Neural progenitor cell (in vitro differentiated cells): Measurements from ENCODE around the gene HIPK2. TPM values are rescaled to one million over a fixed set of nuclear protein-coding genes. Genes with fewer than 3 reads are reported as not detected.

Experiments used
- DNase-seq: peaks from one replicate; pipeline ENCODE4 v3.0.0-alpha.2; 2016; ENCODE audit warnings: low spot score
- H2AFZ ChIP-seq: fragments of 200-600 bp; sonication (generic); replicated peaks from 2 replicates; pipeline ENCODE4 v1.6.1; 2016; ENCODE audit warnings: antibody characterized with exemption
- H3F3A ChIP-seq: fragments of 200-600 bp; sonication (generic); 2 replicates; pipeline ENCODE4 v1.6.1; 2016; ENCODE audit warnings: antibody characterized with exemption, low read depth
- H3K27ac ChIP-seq: fragments of 200-600 bp; sonication (generic); 2 replicates; pipeline ENCODE4 v1.5.1; 2016; ENCODE audit warnings: mild to moderate bottlenecking
- H3K27me3 ChIP-seq: fragments of 200-600 bp; sonication (generic); 2 replicates; pipeline ENCODE4 v1.6.1; 2016; ENCODE audit warnings: mild to moderate bottlenecking, moderate library complexity
- H3K36me3 ChIP-seq: fragments of 200-600 bp; sonication (generic); 2 replicates; pipeline ENCODE4 v1.5.1; 2016
- H3K4me1 ChIP-seq: fragments of 200-600 bp; sonication (generic); 2 replicates; pipeline ENCODE4 v1.6.1; 2016; ENCODE audit warnings: mixed run types
- H3K4me2 ChIP-seq: fragments of 200-600 bp; sonication (generic); 2 replicates; pipeline ENCODE4 v1.6.1; 2016
- H3K4me3 ChIP-seq: fragments of 200-600 bp; sonication (generic); 2 replicates; pipeline ENCODE4 v1.5.1; 2016
- H3K79me2 ChIP-seq: fragments of 200-600 bp; sonication (generic); 2 replicates; pipeline ENCODE4 v1.6.1; 2016; ENCODE audit warnings: low read depth
- H3K9ac ChIP-seq: fragments of 200-600 bp; sonication (generic); 2 replicates; pipeline ENCODE4 v1.6.1; 2016
- H3K9me3 ChIP-seq: fragments of 200-600 bp; sonication (generic); 2 replicates; pipeline ENCODE4 v1.5.1; 2016; ENCODE audit warnings: low read depth
- H4K20me1 ChIP-seq: fragments of 200-600 bp; sonication (generic); 2 replicates; pipeline ENCODE4 v1.6.1; 2016; ENCODE audit warnings: low read depth
- H3K27ac Mint-ChIP-seq: 3 replicates; pipeline ENCODE4 v1.8.0; 2021; ENCODE audit warnings: mixed read lengths
- H3K27me3 Mint-ChIP-seq: 2 replicates; pipeline ENCODE4 v1.8.0; 2022; ENCODE audit warnings: low read depth, mild to moderate bottlenecking, inconsistent platforms, moderate library complexity, mixed read lengths; ENCODE audit not compliant: insufficient read depth
- H3K36me3 Mint-ChIP-seq: 3 replicates; pipeline ENCODE4 v1.8.0; 2021; ENCODE audit warnings: mixed read lengths
- H3K4me1 Mint-ChIP-seq: 3 replicates; pipeline ENCODE4 v1.8.0; 2021; ENCODE audit warnings: mixed read lengths
- H3K4me3 Mint-ChIP-seq: 3 replicates; pipeline ENCODE4 v1.8.0; 2021; ENCODE audit warnings: mild to moderate bottlenecking, moderate library complexity, mixed read lengths
- H3K9me3 Mint-ChIP-seq: 3 replicates; pipeline ENCODE4 v1.8.0; 2020; ENCODE audit warnings: mixed read lengths
- EZH2 ChIP-seq: fragments of 200-600 bp; sonication (generic); IDR thresholded peaks from 2 replicates; pipeline ENCODE4 v1.6.1; 2017; ENCODE audit warnings: antibody characterized with exemption, mild to moderate bottlenecking, moderate library complexity
- EZH2phosphoT487 ChIP-seq: fragments of 200-600 bp; sonication (generic); IDR thresholded peaks from 2 replicates; pipeline ENCODE4 v1.6.1; 2017; ENCODE audit warnings: antibody characterized with exemption
- total RNA-seq: library from RNA; depleted of rRNA; stranded (reverse); fragments of >200 nt; gene quantifications from 2 replicates; pipeline ENCODE4 v1.2.3, GENCODE V29; 2015; ENCODE audit warnings: low replicate concordance
- TF ChIP-seq, protein P1 (sequence below): fragments of 200-600 bp; sonication (generic); IDR thresholded peaks from 2 replicates; pipeline ENCODE4 v1.5.1; 2017; ENCODE audit warnings: antibody characterized with exemption, mild to moderate bottlenecking

HIPK2 gene
- total RNA-seq, 1 donor from 2014 or later = 12.8 TPM

DNA sequence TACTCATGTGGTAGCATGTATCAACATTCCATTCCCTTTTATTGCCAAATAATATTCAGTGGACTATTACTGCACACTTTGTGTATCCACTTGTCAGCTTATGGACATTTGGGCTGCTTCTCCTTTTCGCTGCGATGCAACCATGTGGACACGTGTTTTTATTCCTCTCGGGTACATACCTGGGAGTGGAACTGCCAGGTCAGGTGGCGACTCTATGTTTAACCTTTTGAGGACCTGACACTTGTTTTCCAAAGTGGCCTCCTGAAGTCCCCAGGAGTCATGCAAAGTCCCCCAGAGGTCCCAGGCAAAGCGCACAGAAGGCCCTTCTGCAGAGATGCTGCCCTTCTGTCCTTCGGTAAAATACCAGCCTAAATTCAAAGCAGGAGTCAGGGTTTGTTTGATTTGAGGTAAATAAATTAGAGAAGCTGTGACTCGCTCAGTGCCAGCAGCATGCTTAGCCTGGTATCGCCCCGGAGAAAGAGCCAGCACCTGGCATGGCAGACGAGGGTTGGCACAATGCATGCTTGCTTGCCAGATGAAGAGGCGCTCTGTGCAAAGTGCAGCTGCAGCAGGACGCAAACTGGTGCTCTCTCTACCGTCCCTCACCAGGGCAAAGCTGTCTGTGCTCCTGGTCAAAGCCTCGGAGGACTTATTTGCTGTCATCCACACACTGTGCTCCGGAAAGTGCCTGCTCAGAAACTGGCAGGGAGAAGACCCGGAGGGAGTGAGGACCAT lies 37.8 kb downstream of the HIPK2 start:
- Histone ChIP-seq H3K27ac (no peak overlapping the region), H3K4me1 (peaks cover 15% of the 10 kb centered on the region), H3K4me3 (no peak overlapping the region), H2AFZ (no peak overlapping the region), H3K27me3 (no peaks in the 10 kb centered on the region), H3K36me3 (no peaks in the 10 kb centered on the region), H3F3A (peaks cover 6% of the 10 kb centered on the region), H3K79me2 (peaks cover 41% of the 10 kb centered on the region), H4K20me1 (peaks cover 67% of the 10 kb centered on the region), H3K9me3 (no peaks in the 10 kb centered on the region), H3K4me2 (no peak overlapping the region), H3K9ac (no peak overlapping the region)
- H3K9me3 Mint-ChIP-seq = no peaks in the 10 kb centered on the region
- no peak for DNase-seq
- peaks cover 15% of the 10 kb centered on the region for H3K36me3 Mint-ChIP-seq
- H3K4me1 Mint-ChIP-seq = peaks cover 34% of the 10 kb centered on the region
- no peak overlapping the region for H3K27ac Mint-ChIP-seq
- H3K4me3 Mint-ChIP-seq = no peak overlapping the region
- H3K27me3 Mint-ChIP-seq = peaks cover 3% of the 10 kb centered on the region
- TF ChIP-seq EZH2phosphoT487 (no peak), EZH2 (no peak)
- TF ChIP-seq, protein P1, sequence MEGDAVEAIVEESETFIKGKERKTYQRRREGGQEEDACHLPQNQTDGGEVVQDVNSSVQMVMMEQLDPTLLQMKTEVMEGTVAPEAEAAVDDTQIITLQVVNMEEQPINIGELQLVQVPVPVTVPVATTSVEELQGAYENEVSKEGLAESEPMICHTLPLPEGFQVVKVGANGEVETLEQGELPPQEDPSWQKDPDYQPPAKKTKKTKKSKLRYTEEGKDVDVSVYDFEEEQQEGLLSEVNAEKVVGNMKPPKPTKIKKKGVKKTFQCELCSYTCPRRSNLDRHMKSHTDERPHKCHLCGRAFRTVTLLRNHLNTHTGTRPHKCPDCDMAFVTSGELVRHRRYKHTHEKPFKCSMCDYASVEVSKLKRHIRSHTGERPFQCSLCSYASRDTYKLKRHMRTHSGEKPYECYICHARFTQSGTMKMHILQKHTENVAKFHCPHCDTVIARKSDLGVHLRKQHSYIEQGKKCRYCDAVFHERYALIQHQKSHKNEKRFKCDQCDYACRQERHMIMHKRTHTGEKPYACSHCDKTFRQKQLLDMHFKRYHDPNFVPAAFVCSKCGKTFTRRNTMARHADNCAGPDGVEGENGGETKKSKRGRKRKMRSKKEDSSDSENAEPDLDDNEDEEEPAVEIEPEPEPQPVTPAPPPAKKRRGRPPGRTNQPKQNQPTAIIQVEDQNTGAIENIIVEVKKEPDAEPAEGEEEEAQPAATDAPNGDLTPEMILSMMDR = no peak

GRCh38 chr7:139738772-139739171 lies 39.0 kb downstream of the HIPK2 start:
- peaks cover 15% of the 10 kb centered on the region for H3K4me1 ChIP-seq
- no peak overlapping the region for H3K4me2 ChIP-seq
- Mint-ChIP-seq H3K9me3 (no peaks in the 10 kb centered on the region), H3K27ac (no peak overlapping the region), H3K36me3 (peaks cover 15% of the 10 kb centered on the region), H3K27me3 (peaks cover 3% of the 10 kb centered on the region), H3K4me3 (no peak overlapping the region), H3K4me1 (peaks cover 25% of the 10 kb centered on the region)
- no peak overlapping the region for H3K27ac ChIP-seq
- H3K9me3 ChIP-seq = no peaks in the 10 kb centered on the region
- TF ChIP-seq EZH2phosphoT487 = no peak
- TF ChIP-seq, protein P1 = no peak
- TF ChIP-seq EZH2 = no peak
- H3K79me2 ChIP-seq = peaks cover 40% of the 10 kb centered on the region
- no peak overlapping the region for H3K9ac ChIP-seq
- H4K20me1 ChIP-seq = peaks cover 55% of the 10 kb centered on the region
- no peaks in the 10 kb centered on the region for H3K36me3 ChIP-seq
- no peaks in the 10 kb centered on the region for H3K27me3 ChIP-seq
- no peak for DNase-seq
- no peak overlapping the region for H3K4me3 ChIP-seq
- no peak overlapping the region for H2AFZ ChIP-seq
- no peaks in the 10 kb centered on the region for H3F3A ChIP-seq

DNA sequence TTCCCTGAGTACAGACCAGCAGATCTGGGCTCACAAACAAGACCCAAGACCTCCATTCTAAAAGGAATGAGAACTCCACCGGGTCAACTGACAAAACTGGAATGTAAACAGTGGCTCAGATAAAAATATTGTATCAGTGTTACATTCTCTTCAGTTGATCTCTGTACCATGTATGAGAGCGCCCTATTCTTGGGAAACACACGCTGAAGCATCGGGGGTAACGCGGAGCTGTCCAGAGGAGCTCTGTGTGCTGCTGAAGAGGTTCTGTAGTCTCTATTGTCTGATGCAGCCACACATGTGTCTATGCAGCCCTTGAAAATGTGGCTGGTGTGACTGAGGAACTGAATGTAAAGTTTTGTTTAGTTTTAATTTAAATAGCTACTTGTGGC lies 39.7 kb downstream of the HIPK2 start:
- Mint-ChIP-seq H3K36me3 (peaks cover 18% of the 10 kb centered on the region), H3K27me3 (peaks cover 3% of the 10 kb centered on the region), H3K27ac (no peak overlapping the region)

More for the DNA sequence above, 39.7 kb downstream of the HIPK2 start:
- no peaks in the 10 kb centered on the region for H3K36me3 ChIP-seq
- H3K4me1 ChIP-seq = peaks cover 18% of the 10 kb centered on the region
- H4K20me1 ChIP-seq = peaks cover 48% of the 10 kb centered on the region
- H3K9me3 ChIP-seq = no peaks in the 10 kb centered on the region
- peaks cover 42% of the 10 kb centered on the region for H3K79me2 ChIP-seq
- H3K27ac ChIP-seq = no peak overlapping the region
- H3K4me3 ChIP-seq = no peak overlapping the region
- Mint-ChIP-seq H3K9me3 (no peaks in the 10 kb centered on the region), H3K4me1 (peaks cover 24% of the 10 kb centered on the region), H3K4me3 (no peak overlapping the region)
- H3F3A ChIP-seq = no peaks in the 10 kb centered on the region
- no peak overlapping the region for H2AFZ ChIP-seq
- TF ChIP-seq EZH2phosphoT487 = no peak
- no peak for TF ChIP-seq EZH2
- TF ChIP-seq, protein P1 = no peak
- H3K27me3 ChIP-seq = no peaks in the 10 kb centered on the region
- H3K4me2 ChIP-seq = no peak overlapping the region
- no peak overlapping the region for H3K9ac ChIP-seq
- DNase-seq = no peak
